HG03565 (cell line): ENCODE measurements around the gene GPR153.

ENCODE experiments used
- ATAC-seq: cut with Tn5 transposase; IDR thresholded peaks from one replicate; pipeline ENCODE4 v1.9.1; 2021; ENCODE audit warnings: mild to moderate bottlenecking, moderate library complexity; ENCODE audit not compliant: unreplicated experiment

The GPR153 gene

GRCh38 chr1:6251233-6251632 is 9.7 kb downstream of the GPR153 start:
- no peak for ATAC-seq

- no peak for ATAC-seq
These were observed 10.9 kb downstream of the GPR153 start for GRCh38 chr1:6249739-6250689.

GRCh38 chr1:6248932-6249738 is 11.8 kb downstream of the GPR153 start:
- ATAC-seq = no peak

GRCh38 chr1:6248161-6248776 is 12.6 kb downstream of the GPR153 start:
- ATAC-seq = no peak

- no peak for ATAC-seq
These were observed 13.2 kb downstream of the GPR153 start for GRCh38 chr1:6247651-6248050.

GRCh38 chr1:6246497-6247467 is 14.1 kb downstream of the GPR153 start:
- no peak for ATAC-seq

GRCh38 chr1:6245869-6246496 is 14.9 kb downstream of the GPR153 start:
- ATAC-seq = no peak

- ATAC-seq = peak; percentile 59
These were observed 15.6 kb downstream of the GPR153 start for GRCh38 chr1:6245086-6245868.

- ATAC-seq = no peak
These were observed 16.4 kb downstream of the GPR153 start for GRCh38 chr1:6244401-6245049.

- ATAC-seq = no peak
These were observed 16.9 kb downstream of the GPR153 start, which contains the start of gene HES3 for GRCh38 chr1:6243993-6244392. Gene HES3, plus strand, starts transcription at chr1:6244179. Its CDS starts 187 bp downstream, at chr1:6244366.

GRCh38 chr1:6243053-6243834 is 17.7 kb downstream of the GPR153 start:
- ATAC-seq = no peak

GRCh38 chr1:6241887-6242740 is 18.8 kb downstream of the GPR153 start:
- no peak for ATAC-seq

GRCh38 chr1:6241107-6241886 is 19.6 kb downstream of the GPR153 start:
- no peak for ATAC-seq

- ATAC-seq = no peak
These were observed 20.7 kb downstream of the GPR153 start for GRCh38 chr1:6239950-6240768.

- ATAC-seq = no peak
These were observed 21.6 kb downstream of the GPR153 start for GRCh38 chr1:6239213-6239752.
